GM21786 (cell line): Measurements from ENCODE around the gene COA3.
"Not testable (repeated sequence)": the region's sequence is repeated elsewhere in the genome, so short reads cannot be mapped to it uniquely, and the experiment has no call there.

Source experiments
- ATAC-seq: cut with Tn5 transposase; IDR thresholded peaks from one replicate; pipeline ENCODE4 v1.9.1; 2021; ENCODE audit not compliant: unreplicated experiment

Gene COA3

DNA sequence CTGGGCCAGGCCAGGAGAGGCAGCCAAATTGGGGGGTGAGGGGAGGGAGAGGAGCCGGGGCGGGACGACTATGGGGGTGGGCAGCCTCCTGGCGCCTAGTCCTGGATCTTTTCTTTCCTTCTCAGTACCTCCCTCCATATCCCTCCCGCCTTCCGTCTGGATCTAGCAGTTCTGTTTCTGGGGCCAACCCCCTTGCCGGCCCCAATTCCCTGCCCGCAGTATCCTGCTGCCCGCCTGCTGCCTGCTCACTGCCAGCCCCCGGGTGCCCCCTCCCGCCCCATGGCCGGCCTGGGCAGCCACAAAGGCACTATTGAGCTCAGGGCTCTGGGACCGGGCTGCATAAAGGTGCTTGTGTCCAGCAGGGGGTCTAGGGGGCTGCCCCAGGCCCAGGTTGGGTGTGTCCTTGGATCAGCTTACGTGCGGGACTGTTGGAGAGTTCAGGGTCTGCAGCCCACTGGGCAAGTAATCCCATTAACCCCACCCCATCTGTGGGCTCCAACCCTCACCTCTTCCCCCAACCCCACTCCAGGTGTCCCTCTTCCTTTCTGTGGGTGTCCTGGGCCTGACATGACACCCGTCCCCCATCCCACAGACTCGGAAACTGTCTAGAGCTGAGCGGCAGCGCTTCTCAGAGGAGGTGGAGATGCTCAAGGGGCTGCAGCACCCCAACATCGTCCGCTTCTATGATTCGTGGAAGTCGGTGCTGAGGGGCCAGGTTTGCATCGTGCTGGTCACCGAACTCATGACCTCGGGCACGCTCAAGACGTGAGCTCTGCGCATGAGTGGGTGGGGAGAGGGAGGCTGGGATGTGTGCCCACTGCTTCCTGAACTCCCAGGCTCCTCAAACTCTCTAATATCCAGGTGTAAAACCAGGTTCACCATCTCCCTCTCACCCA lies 16.1 kb downstream of the COA3 start:
- no peak for ATAC-seq

DNA sequence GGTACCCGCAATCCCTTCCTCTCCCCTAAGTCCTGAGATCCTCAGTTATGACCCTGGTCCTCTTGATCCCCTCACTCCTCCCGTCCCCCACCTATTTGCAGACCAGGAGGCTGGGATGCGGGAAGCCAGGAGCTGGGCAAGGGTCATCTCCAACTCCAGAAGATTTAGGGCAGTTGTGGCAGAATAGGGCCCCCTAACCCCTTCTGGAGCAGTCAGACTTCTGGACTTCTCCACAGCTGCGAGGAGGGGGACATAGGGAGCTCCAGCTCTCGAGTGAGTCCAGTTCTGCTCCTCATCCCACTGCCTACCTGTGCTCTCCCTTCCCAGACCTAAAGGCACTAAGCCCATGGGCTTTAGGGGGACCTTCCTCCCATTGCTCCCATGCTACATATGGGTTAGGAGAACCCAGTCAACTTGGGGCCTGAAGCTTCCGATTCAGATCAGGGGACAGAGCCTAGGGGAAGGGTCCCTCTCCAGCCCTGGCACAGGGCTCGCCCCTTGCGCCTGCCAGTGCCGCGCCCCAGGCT lies 16.8 kb downstream of the COA3 start:
- no peak for ATAC-seq

DNA sequence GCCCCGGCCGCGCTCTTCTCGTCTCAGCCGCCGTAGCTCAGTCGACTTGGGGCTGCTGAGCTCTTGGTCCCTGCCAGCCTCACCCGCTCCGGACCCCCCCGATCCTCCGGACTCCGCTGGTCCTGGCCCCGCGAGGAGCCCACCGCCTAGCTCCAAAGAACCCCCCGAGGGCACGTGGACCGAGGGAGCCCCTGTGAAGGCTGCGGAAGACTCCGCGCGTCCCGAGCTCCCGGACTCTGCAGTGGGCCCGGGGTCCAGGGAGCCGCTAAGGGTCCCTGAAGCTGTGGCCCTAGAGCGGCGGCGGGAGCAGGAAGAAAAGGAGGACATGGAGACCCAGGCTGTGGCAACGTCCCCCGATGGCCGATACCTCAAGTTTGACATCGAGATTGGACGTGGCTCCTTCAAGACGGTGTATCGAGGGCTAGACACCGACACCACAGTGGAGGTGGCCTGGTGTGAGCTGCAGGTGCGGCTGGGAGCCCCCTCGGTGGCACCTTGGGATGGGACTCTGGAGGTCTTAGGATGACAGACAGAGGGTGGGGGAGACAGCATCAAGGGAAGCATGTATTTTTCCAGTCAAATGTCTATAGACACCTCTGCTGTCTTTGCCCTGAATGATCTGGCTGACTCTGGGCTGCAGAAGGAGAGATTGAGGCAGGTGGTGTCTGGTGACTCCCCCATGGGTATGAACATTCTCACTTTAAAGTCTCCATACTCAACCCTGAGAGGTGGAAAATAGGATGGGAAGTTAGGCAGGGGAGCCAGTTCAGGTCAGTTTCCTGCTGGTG lies 17.5 kb downstream of the COA3 start:
- ATAC-seq = no peak

DNA sequence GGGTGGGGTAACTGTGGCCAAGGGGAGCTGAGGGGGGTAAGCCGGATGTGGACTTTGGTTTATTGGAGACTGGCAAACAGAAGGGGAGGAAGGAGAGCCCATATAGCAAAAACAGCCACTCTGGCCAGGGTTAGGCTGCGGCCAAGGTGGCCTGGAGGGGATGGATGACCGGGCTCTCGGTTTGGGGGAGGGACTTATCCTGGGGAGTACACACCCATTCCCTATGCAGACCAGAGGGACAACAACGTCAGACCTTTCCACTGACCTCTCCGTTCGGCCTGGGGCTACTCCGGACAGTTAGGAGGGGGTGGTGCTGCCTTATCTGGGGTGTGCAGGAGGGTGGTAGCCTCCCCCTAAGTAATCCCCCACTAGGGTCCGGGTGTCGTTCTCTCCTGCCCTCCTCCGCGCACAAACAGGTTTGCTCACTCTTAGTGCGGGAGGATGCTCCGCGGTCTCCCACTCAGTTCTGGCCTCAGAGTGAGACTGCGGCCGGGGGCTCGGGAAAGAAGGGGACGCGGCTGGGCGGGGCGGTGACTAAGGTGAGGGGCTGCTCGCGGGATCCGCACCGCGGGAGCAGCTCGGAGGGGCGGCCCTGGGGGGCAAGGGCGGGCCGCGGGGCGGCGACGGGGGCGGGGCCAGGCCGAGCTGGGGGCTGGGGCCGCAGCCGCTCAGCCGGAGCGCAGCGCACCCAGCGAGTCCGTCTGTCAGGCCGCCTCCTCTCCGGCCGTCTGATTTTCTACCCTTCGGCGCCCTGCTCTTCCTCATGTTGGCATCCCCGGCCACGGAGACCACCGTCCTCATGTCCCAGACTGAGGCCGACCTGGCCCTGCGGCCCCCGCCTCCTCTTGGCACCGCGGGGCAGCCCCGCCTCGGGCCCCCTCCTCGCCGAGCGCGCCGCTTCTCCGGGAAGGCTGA lies 18.3 kb downstream of the COA3 start, which contains the start of gene WNK4:
TSS of gene WNK4 (plus strand) at position 675 of the 915 bp plus-strand sequence. CDS start at position 764, 89 bp downstream.
- ATAC-seq = no peak

DNA sequence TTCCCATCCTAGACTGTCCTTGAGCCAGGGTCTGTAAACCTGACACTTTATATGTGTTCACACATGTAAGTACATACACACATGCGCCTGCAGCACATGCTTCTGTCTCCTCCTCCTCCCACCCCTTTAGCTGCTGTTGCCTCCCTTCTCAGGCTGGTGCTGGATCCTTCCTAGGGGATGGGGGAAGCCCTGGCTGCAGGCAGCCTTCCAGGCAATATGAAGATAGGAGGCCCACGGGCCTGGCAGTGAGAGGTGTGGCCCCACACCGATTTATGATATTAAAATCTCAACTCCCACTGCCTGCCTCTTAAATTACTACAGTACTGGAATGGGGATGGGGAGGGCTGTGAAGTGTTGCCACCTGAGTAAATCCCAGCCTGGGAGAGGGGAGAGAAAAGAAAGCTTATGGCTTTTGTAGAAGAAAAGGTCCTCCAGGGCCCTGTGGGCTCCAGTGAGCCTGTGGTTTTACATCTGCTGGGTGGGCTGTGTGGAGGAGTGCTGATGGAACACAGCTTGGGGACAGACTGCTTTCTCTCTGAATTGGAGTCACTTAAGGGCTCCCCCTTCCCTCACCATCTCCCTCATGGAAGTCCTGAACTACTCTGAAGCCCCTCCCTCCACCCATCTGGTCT lies 19.1 kb downstream of the COA3 start:
- no peak for ATAC-seq

DNA sequence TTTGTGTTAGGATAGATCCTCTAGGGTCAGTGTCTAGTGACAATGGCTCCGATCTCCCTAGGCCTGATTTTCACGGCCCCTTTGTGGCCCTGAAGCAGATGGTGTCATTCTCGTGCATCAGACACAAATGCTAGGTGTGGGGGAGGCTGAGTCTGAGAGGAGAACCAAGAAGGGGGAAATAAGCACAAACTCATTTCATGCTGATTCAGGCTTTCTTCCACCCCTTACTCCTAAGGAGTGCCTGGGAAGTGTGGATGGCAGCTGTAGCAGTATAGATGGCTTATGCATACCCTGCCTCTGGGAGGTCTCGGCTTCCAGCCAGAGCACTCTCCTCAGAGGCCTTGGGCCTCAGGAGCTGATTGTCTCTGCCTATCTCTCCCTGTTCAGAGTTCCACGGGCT lies 19.9 kb downstream of the COA3 start:
- ATAC-seq = no peak

DNA sequence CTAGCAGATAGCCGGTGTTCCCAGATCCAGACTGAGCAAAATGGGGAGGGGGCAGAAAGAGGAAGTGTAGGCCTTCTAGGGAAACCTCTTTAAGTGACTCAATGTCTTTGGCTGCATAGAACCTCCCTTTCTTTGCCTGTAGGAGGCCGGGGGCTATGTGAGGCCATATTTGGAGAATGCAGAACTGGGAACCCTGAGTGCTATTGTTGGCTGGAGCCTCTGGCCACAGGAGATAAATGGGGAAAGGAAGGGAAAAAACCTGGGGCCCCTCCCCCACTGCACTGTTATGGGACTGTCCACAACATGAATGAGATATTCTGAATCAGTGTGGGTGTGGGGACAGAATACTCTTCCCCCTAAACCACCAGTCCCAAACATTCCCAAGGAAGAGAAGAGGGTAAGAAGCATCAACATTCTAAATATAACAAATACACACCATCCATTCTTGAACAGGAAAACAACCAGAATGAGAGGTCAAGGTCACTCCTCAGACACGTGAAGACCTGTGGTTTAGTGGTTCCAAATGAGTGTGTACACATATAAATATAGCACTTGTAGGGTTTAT lies 22.9 kb downstream of the COA3 start:
- ATAC-seq = no peak

DNA sequence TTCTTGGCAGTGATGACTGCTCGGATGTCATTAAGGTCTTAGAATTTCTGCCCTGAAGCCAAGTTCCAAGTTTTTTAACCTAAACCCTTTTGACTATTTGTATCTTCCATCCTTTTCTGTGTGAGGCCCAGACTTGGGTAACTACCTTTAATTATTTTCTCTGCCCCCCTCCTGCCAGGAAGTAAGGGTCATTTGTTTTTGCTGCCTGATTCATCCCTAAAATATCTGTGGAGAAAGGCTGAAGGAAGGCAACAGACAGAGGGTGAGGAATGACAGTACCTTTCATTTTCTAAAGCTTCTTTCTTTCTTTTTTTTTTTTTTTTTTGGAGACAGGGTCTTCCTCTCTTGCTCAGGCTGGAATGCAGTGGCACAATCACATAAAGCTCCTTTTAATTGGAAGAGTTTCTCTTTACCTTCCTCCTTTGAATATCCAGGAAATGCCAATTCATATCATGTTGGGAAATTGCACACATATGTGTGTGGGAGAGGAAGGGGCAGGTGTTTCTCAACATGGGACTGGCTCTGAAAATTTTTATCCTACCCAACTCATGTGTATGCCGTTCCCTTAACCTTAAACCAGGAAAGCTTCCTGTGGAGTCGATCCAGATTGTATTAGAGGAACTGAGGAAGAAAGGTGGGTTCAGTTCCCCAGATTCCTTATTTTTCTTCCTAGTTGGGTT lies 24.3 kb downstream of the COA3 start:
- ATAC-seq = no peak

DNA sequence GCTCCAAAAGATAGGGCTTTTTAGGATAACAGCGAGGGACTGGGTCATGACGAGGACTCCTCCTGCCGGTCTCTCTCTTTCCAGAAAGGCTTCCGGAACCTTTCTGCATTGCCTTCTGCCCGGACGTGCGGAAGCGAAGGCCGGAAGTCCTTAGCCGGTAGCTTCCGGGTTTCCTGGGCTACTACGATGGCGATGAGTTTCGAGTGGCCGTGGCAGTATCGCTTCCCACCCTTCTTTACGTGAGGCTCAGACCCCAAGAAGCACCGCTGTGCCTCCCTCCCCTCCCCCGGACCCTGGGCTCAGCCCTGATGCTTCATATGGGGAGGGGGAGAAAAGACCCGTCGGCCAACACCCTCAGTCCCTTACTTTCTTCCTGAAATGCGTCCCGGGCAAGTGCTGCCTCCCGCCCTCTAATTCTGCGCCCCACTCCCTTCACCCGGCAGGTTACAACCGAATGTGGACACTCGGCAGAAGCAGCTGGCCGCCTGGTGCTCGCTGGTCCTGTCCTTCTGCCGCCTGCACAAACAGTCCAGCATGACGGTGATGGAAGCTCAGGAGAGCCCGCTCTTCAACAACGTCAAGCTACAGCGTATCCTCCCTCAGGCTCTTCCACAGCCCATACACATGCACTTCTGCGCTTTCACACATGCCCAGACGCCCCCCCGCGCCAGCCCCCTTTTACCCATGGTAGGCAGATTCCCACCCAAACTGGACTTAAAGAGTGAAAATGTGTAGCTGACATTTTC lies 25.0 kb downstream of the COA3 start, which contains the start of gene VPS25:
TSS of gene VPS25 (plus strand) at position 160 of the 746 bp plus-strand sequence. CDS start at position 187, 27 bp downstream.
- ATAC-seq = no peak

DNA sequence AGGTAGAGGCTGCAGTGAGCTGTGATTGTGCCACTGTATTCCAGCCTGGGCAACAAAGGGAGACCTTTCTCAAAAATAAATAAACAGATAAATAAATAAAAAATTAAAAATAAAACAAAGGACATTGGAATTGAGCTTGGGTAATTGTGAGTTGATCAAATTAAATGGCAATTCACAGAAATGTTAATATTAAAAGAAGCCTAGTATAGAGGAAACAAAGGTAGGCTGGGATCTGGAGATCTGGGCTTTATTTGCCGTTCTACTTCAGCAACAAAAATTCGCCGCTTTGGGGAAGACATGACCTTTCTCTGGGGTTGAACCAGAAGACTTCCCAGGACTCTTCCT lies 25.6 kb downstream of the COA3 start:
- ATAC-seq = no peak

DNA sequence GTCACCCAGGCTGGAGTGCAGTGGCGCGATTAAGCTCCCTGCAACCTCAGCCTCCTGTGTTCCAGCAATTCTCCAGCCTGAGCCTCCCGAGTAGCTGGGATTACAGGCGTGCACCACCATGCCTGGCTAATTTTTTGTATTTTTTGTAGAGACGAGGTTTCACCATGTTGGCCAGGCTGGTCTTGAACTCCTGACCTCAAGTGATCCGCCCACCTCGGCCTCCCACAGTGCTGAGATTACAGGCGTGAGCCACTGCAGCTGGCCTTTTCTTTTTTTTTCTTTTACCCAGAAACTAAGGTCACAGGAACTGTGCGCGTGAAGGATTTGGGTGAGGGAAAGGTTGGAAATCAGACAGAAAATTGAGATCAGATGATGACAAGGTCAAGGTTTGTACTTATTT lies 28.5 kb downstream of the COA3 start:
- ATAC-seq = not testable (repeated sequence)

DNA sequence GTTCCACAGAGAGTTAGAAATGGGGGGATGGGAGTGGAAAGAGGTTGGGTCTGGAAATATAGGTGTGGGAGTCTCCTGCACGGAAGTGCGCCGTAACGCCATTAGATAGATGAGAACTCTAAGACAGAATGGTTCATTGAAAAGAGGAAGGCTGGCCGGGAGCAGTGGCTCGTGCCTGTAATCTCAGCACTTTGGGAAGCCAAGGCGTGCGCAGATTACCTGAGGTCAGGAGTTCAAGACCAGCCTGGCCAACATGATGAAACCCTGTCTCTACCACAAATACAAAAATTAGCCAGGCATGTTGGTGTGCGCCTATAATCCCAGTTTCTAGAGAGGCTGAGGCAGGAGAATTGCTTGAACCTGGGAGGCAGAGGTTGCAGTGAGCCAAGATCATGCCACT lies 30.5 kb downstream of the COA3 start:
- ATAC-seq = not testable (repeated sequence)

DNA sequence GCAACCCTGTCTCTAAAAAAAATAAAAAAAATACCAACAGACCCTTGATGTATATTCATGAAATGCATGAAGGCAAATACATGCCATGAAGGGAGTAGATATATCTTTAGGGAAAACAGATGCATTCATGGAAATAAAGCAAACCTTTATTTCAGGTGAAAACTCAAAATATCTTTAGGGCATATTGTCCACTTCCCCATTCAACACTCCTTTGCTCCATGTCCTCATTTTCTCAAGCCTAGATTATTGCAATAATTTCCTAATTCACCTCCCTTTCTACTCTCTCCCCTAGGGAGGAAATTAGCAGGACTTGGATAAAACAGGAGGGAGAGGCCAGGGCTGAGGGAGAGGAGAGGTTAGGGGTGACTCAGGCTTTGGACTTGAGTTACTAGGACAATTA lies 31.0 kb downstream of the COA3 start:
- ATAC-seq = no peak

DNA sequence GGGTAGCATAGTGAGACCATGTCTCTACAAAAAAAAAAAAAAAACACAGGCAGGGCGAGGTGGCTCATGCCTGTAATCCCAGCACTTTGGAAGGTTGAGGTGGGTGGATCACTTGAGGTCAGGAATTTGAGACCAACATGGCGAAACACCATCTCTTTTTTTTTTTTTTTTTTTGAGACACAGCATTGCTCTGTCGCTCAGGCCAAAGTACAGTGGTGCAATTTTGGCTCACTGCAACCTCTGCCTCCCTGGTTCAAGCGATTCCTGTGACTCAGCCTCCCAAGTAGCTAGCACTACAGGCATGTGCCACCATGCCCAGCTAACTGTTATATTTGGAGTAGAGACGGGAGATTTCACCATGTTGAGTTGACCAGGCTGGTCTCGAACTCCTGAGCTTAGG lies 32.4 kb downstream of the COA3 start:
- ATAC-seq = no peak

DNA sequence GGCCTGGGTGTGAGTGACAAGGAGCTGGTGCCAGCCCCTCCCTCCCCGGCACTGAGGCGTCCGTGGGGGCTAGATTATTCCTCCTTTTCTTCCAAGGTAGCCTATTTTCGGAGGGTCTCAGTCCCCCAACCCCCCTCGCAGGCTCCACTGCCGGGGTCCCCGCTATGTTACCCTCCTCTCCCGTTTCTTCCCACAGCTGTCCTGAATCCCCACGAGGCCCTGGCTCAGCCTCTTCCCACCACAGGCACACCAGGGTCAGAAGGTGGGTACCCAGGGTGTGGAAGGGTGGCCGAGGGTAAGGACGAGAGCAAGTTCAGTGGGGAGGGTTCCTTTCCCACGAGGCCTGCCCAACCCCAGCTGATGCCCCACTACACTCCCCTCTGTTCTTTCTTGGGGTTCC lies 36.9 kb downstream of the COA3 start:
- no peak for ATAC-seq

DNA sequence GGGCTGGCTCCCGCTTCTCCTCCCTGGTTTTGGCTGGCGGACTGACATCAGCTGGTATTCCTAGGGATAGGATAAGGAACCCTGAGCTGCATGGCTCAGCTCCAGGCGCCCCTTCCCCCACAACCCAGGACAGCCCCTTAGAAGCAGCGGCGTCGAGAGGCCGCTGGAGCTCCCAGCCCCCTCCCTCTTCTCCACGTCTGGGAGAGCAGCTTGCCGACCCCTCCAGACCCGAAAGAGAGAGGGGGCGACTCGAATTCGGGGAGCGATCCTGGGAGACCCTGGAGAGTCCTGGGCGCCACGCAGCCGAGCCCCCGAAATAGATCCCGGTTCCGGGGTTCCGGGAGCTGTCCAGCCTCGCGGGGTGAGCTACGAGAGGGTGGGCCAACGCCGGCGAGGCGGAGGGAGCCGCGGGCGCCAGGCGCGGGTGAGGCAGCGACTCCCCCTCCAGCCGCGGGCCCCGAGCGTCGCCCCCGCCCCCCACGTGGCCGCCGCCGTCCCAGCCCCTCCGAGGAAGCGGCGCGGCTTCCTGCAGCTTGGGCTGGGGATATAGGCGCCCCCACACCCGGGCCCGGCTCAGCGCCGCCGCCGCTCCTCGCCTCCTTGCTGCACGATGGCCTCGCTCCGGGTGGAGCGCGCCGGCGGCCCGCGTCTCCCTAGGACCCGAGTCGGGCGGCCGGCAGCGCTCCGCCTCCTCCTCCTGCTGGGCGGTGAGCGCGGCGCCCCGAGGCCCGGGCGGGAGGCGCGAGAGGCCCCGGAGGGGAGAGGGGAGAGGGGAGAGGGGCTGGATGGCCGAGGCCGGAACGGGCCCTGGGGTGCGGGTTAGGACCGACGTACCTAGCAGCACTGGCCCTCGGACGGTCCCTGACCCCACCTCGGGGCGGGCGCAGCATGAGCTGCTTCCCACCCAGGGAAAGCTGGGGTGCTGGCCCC lies 37.6 kb downstream of the COA3 start, which contains the start of gene RAMP2:
TSS of gene RAMP2 (plus strand) at position 576 of the 930 bp plus-strand sequence. CDS start at position 611, 35 bp downstream.
- ATAC-seq = no peak

DNA sequence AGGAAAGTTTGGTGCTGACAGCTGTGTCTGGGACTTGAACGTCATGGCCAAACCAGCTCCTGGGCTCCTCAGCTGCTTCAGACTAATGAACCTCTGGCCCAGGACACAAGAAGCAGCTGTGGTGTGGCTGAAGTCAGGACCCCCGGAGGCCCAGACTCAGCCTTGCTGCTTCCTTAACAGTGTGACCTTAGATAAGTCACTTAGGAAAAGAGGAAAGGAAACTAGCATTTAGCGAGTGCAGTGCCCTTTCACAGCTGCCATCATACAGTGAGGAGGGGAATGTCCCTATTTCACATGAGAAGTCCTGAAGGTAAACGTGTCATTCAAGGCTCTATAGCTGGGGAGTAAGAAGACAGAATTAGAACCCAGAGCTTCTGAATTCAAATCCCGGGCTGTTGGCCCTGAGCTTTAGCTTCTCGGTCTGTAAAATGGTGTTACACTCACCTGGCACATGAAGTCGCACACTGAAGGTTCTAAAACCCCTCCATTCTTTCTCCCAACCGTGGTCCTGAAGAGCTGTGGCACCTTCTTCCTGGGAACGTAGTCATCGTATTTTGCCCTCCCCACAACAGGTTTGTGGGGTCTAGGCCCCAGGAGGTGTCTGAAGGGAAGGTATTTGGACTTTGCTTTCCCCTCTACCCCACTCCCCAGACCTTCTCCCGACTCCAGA lies 38.4 kb downstream of the COA3 start:
- ATAC-seq = no peak
